ENCODE results near the gene TSPEAR. TPM values are rescaled to one million over a fixed set of nuclear protein-coding genes. Genes with fewer than 3 reads are reported as not detected.
A peak's percentile ranks its signal among the peaks of the same experiment; 100 is the strongest.
"Not testable (repeated sequence)": the region's sequence is repeated elsewhere in the genome, so short reads cannot be mapped to it uniquely, and the experiment has no call there.

Gene TSPEAR
- total RNA-seq, 4 donors from 2014 or later, result 0.21 to 1.3 (median 0.69) TPM

- DNase-seq, result no peak
- Histone ChIP-seq H3K4me1 (no peaks in the 10 kb centered on the region), H3K27me3 (no peaks in the 10 kb centered on the region), H3K4me3 (replicated peaks in 1 of 3) (no peak overlapping the region), H3K9me3 (no peaks in the 10 kb centered on the region), H3K36me3 (no peaks in the 10 kb centered on the region), H3K27ac (no peak overlapping the region)
- WGBS, 2 donors, result 68 to 75% methylated on average over 8 of the region's 8 CpGs
- intact Hi-C loops (cut with DNase I), result no loop called here
- TF ChIP-seq CTCF (IDR thresholded peaks at IDR 0.05), result no peak
- no peak for TF ChIP-seq POLR2A (IDR thresholded peaks at IDR 0.05)
Measured at GRCh38 chr21:44647222-44647552, 64.2 kb downstream of the TSPEAR start.

GRCh38 chr21:44646366-44647221 lies 64.8 kb downstream of the TSPEAR start, which contains the start of gene KRTAP10-11:
TSS of gene KRTAP10-11 (plus strand) at chr21:44646414. CDS start at chr21:44646459, 45 bp downstream.
- DNase-seq; H3K4me1 ChIP-seq; H3K9me3 ChIP-seq; H3K4me3 ChIP-seq (replicated peaks in 1 of 3); H3K27me3 ChIP-seq; intact Hi-C loops (cut with DNase I); H3K36me3 ChIP-seq; H3K27ac ChIP-seq: not testable (repeated sequence)
- 71 to 80% methylated on average over 10 to 12 of the region's 21 CpGs for WGBS, 2 donors

GRCh38 chr21:44644878-44645277 lies 66.5 kb downstream of the TSPEAR start:
- no peak for DNase-seq
- no peaks in the 10 kb centered on the region for H3K27me3 ChIP-seq
- WGBS, 2 donors, result 46 to 49% methylated on average over 2 of the region's 2 CpGs
- no peaks in the 10 kb centered on the region for H3K36me3 ChIP-seq
- H3K27ac ChIP-seq, result no peak overlapping the region
- intact Hi-C loops (cut with DNase I), result no loop called here
- no peak overlapping the region for H3K4me3 ChIP-seq (replicated peaks in 1 of 3)
- H3K9me3 ChIP-seq, result no peaks in the 10 kb centered on the region
- TF ChIP-seq POLR2A (IDR thresholded peaks at IDR 0.05) (no peak), CTCF (IDR thresholded peaks at IDR 0.05) (no peak)
- no peaks in the 10 kb centered on the region for H3K4me1 ChIP-seq

GRCh38 chr21:44643741-44644310 lies 67.5 kb downstream of the TSPEAR start:
- H3K27me3 ChIP-seq, result no peaks in the 10 kb centered on the region
- no peak for TF ChIP-seq POLR2A (IDR thresholded peaks at IDR 0.05)
- TF ChIP-seq CTCF (IDR thresholded peaks at IDR 0.05), result no peak
- no peaks in the 10 kb centered on the region for H3K36me3 ChIP-seq
- H3K9me3 ChIP-seq, result no peaks in the 10 kb centered on the region
- no peaks in the 10 kb centered on the region for H3K4me1 ChIP-seq
- 21 to 48% methylated on average over 14 of the region's 14 CpGs for WGBS, 2 donors
- intact Hi-C loops (cut with DNase I), result no loop called here
- peak in 1 of 2 donors; percentile 32 for DNase-seq
- no peak overlapping the region for H3K27ac ChIP-seq
- H3K4me3 ChIP-seq (replicated peaks in 1 of 3), result no peak overlapping the region

- no peak for DNase-seq
- WGBS, 2 donors, result 87 to 92% methylated on average over 5 of the region's 5 CpGs
- H3K27ac ChIP-seq, result no peak overlapping the region
- intact Hi-C loops (cut with DNase I), result no loop called here
- no peaks in the 10 kb centered on the region for H3K27me3 ChIP-seq
- H3K4me1 ChIP-seq, result no peaks in the 10 kb centered on the region
- no peak overlapping the region for H3K4me3 ChIP-seq (replicated peaks in 1 of 3)
- H3K9me3 ChIP-seq, result no peaks in the 10 kb centered on the region
- TF ChIP-seq POLR2A (IDR thresholded peaks at IDR 0.05), result no peak
- TF ChIP-seq CTCF (IDR thresholded peaks at IDR 0.05), result no peak
- H3K36me3 ChIP-seq, result no peaks in the 10 kb centered on the region
Measured at GRCh38 chr21:44640761-44641160, 70.6 kb downstream of the TSPEAR start.

Data from thyroid gland (tissue), 4 donors.